B cell (primary cell): ENCODE results near the gene IGLL5. TPM values are rescaled to one million over a fixed set of nuclear protein-coding genes. Genes with fewer than 3 reads are reported as not detected.

ENCODE experiments used
- ATAC-seq: fragments of 200-7000 bp; cut with Tn5 transposase; one replicate; pipeline ENCODE4 v1.10.0; 2021; ENCODE audit warnings: low read depth, mild to moderate bottlenecking, moderate number of reproducible peaks, moderate library complexity
- CTCF ChIA-PET: fragments of 350-600 bp; sonication (Branson Sonifier 250); formaldehyde crosslinking; loops from one replicate; lab custom pipeline; 2021; ENCODE audit warnings: antibody characterized with exemption, inconsistent platforms; lab: Charles Lee
- POLR2A ChIA-PET: fragments of 350-600 bp; sonication (Branson Sonifier 250); formaldehyde crosslinking; loops from one replicate; lab custom pipeline; 2021; ENCODE audit warnings: antibody characterized with exemption; lab: Charles Lee
- DNase-seq: peaks from one replicate; pipeline ENCODE4 v3.0.0; 2013
- H2AFZ ChIP-seq: 2 replicates; pipeline ENCODE4 v1.6.1; 2012; ENCODE audit warnings: mild to moderate bottlenecking, low read depth, low read length; ENCODE audit not compliant: insufficient read depth, poor library complexity, severe bottlenecking
- H3K27ac ChIP-seq, 2 donors: 1 replicate in 1 of 2; 2 replicates in 1 of 2; pipeline ENCODE4 v1.5.1; 2012 to 2013; ENCODE audit warnings: low read length in 2 of 2, mild to moderate bottlenecking in 2 of 2, moderate library complexity in 1 of 2
- H3K27me3 ChIP-seq, 4 experiments: fragments of 200-600 bp in 1 of 4; sonication (generic) in 1 of 4; replicated peaks in 1 of 4; 1 replicate in 2 of 4; 2 replicates in 2 of 4; pipeline versions ENCODE4 v1.6.1 to v1.7.0; 2013 to 2016; ENCODE audit warnings: low read length in 3 of 4, mild to moderate bottlenecking in 2 of 4, mixed read lengths in 1 of 4, moderate library complexity in 1 of 4; ENCODE audit not compliant: insufficient read depth in 4 of 4, control insufficient read depth in 3 of 4; ENCODE audit errors: control extremely low read depth in 1 of 4
- H3K36me3 ChIP-seq, 2 experiments: replicated peaks in 1 of 2; 1 replicate in 1 of 2; 2 replicates in 1 of 2; pipeline versions ENCODE4 v1.6.1 to v1.7.1; 2013; ENCODE audit warnings: low read length in 1 of 2; ENCODE audit not compliant: insufficient read depth in 2 of 2, control insufficient read depth in 1 of 2; ENCODE audit errors: control extremely low read depth in 1 of 2, extremely low read depth in 1 of 2
- H3K4me1 ChIP-seq, 2 donors: fragments of 200-600 bp in 1 of 2; sonication (generic) in 1 of 2; 1 replicate in 1 of 2; 2 replicates in 1 of 2; pipeline versions ENCODE4 v1.5.1 to v1.6.1; 2013 to 2017; ENCODE audit warnings: low read length in 2 of 2; ENCODE audit not compliant: control insufficient read depth in 2 of 2, insufficient read depth in 2 of 2
- H3K4me2 ChIP-seq: replicated peaks from 2 replicates; pipeline ENCODE3; 2012; ENCODE audit warnings: mild to moderate bottlenecking, low read depth, low read length; ENCODE audit not compliant: poor library complexity, severe bottlenecking
- H3K4me3 ChIP-seq, 5 experiments: fragments of 200-600 bp in 1 of 5; sonication (generic) in 1 of 5; 1 replicate in 3 of 5; 2 replicates in 2 of 5; pipeline versions ENCODE4 v1.5.1 to v1.7.0; 2011 to 2016; ENCODE audit warnings: low read length in 4 of 5, mild to moderate bottlenecking in 4 of 5, low read depth in 2 of 5, control low read depth in 1 of 5, moderate library complexity in 1 of 5; ENCODE audit not compliant: insufficient read depth in 1 of 5; ENCODE audit errors: control extremely low read depth in 1 of 5, extremely low read depth in 1 of 5
- H3K79me2 ChIP-seq: fragments of 200-600 bp; sonication (generic); one replicate; pipeline ENCODE4 v1.6.0; 2016; ENCODE audit warnings: low read length; ENCODE audit not compliant: control insufficient read depth, insufficient read depth
- H3K9ac ChIP-seq: fragments of 200-600 bp; sonication (generic); 2 replicates; pipeline ENCODE4 v1.6.1; 2017; ENCODE audit warnings: mild to moderate bottlenecking, low read length, moderate library complexity
- H3K9me3 ChIP-seq, 3 donors: one replicate each; pipeline versions ENCODE4 v1.6.1 to v1.7.1; 2013; ENCODE audit warnings: low read length in 2 of 3; ENCODE audit not compliant: control insufficient read depth in 2 of 3, insufficient read depth in 1 of 3; ENCODE audit errors: control extremely low read depth in 1 of 3
- H4K20me1 ChIP-seq: 2 replicates; pipeline ENCODE4 v1.6.0; 2012; ENCODE audit warnings: mild to moderate bottlenecking, low read length; ENCODE audit not compliant: insufficient read depth, control insufficient read depth, poor library complexity, severe bottlenecking
- H3K27ac Mint-ChIP-seq: one replicate; pipeline ENCODE4 v1.8.0; 2021; ENCODE audit warnings: mixed read lengths
- H3K27me3 Mint-ChIP-seq: one replicate; pipeline ENCODE4 v1.8.0; 2021; ENCODE audit warnings: mixed read lengths
- H3K4me1 Mint-ChIP-seq: one replicate; pipeline ENCODE4 v1.8.0; 2021; ENCODE audit warnings: mixed read lengths
- H3K4me3 Mint-ChIP-seq: one replicate; pipeline ENCODE4 v1.8.0; 2021; ENCODE audit warnings: mixed read lengths
- H3K9me3 Mint-ChIP-seq: one replicate; pipeline ENCODE4 v1.8.0; 2022; ENCODE audit warnings: mixed read lengths; ENCODE audit not compliant: insufficient read depth
- EZH2 ChIP-seq: IDR thresholded peaks from 2 replicates; pipeline ENCODE4 v1.6.1; 2012; ENCODE audit warnings: borderline replicate concordance, low read depth, mild to moderate bottlenecking, moderate library complexity, low read length; ENCODE audit not compliant: insufficient read depth, poor library complexity, severe bottlenecking
- WGBS: methylation state at CpG from one replicate; pipeline ENCODE4 v1.1.5; 2013; ENCODE audit warnings: missing lambda C conversion rate; ENCODE audit not compliant: insufficient coverage; 5-methylcytosine and 5-hydroxymethylcytosine counted together
- intact Hi-C: fragments of 100-400 bp; cut with micrococcal nuclease; formaldehyde crosslinking; loops from one replicate; pipeline ENCODE4 v1.10.0; 2022
- polyA plus RNA-seq: library from polyadenylated mRNA; depleted of rRNA; stranded (reverse); fragments of >200 nt; gene quantifications from 2 replicates; pipeline ENCODE4 v1.2.3, GENCODE V29; 2012
- total RNA-seq, 2 donors: library from RNA; stranded (reverse); fragments of 120-200 nt in 1 of 2; gene quantifications; 1 replicate in 1 of 2; 2 replicates in 1 of 2; pipeline versions ENCODE4 v1.2.3 to v1.2.4, GENCODE V29; 2013 to 2022
- TF ChIP-seq, protein P1 (sequence below): fragments of 200-600 bp; IDR thresholded peaks from one replicate; pipeline ENCODE4 v1.8.0; 2022; ENCODE audit warnings: antibody characterized with exemption, mild to moderate bottlenecking

Gene IGLL5
- total and polyA plus RNA-seq, 2 donors (not counting 1 experiment from before 2014, with no cell fraction given): 39.8 to 365 TPM

DNA sequence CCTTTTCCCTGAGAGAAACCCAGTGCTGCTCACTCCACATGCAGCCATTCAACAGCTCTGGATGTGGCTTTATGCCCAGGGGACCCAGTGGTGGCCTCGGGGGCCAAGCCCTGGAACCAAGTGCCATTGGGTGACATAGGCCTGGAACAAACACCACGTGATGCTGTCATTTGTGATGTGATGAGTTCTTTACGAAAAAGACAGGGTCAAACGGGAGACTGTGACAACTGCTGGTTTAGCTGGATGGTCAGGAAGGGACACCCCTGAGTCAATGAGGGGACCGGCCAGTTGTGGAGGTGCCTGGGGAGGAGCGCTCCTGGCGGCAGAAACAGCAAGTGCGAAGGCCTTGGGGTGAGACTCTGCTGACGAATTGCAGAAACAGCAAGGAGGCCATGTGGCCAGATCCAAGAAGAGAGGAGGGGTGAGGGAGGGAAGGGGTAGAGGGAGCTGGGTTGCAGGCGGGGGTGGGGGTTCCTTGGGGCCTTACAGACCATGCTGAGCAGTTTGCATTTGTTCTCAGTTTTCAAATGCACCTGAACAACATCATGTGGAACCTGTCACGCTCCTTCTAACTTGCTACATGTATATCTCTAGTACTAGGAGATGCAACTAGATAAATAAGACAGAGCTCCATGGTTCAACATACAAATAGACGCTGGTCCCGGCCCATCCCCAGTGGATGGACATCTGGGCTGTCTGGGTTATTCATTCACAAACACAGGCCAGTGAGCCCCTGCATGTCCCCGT lies 56.1 kb downstream of the IGLL5 start:
- peak; percentile 49 for DNase-seq
- Histone ChIP-seq H3K79me2 (peaks cover 42% of the 10 kb centered on the region), H4K20me1 (no peaks in the 10 kb centered on the region), H3K9ac (no peak overlapping the region), H3K27ac (peak overlapping the region; percentile 66 to 79), H3K4me2 (peak overlapping the region; percentile 56), H3K36me3 (no peaks in the 10 kb centered on the region), H2AFZ (peak overlapping the region; percentile 26), H3K4me3 (no peak overlapping the region), H3K27me3 (no peaks in the 10 kb centered on the region), H3K4me1 (peaks cover 82 to 88% of the 10 kb centered on the region in 2 donors), H3K9me3 (peaks cover 0 to 11% (median 0%) of the 10 kb centered on the region in 3 donors)
- CTCF ChIA-PET: interaction anchor here (0.6 to 7.8 kb wide), 17 partner anchors 12 to 786 kb away, joined by 3 to 102 read pairs (median 11); no protein-coding TSS in a partner anchor
- peaks cover 79% of the 10 kb centered on the region for H3K4me1 Mint-ChIP-seq
- WGBS: 55% methylated on average over 12 of the region's 14 CpGs
- intact Hi-C loops: no loop called here
- POLR2A ChIA-PET: interaction anchor here (0.6 to 4.0 kb wide), 6 partner anchors 9 to 1073 kb away, joined by 4 to 15 read pairs (median 10); no protein-coding TSS in a partner anchor
- peak overlapping the region; percentile 56 for H3K4me3 Mint-ChIP-seq
- H3K9me3 Mint-ChIP-seq: no peaks in the 10 kb centered on the region
- ATAC-seq: peak; percentile 10
- TF ChIP-seq, protein P1, sequence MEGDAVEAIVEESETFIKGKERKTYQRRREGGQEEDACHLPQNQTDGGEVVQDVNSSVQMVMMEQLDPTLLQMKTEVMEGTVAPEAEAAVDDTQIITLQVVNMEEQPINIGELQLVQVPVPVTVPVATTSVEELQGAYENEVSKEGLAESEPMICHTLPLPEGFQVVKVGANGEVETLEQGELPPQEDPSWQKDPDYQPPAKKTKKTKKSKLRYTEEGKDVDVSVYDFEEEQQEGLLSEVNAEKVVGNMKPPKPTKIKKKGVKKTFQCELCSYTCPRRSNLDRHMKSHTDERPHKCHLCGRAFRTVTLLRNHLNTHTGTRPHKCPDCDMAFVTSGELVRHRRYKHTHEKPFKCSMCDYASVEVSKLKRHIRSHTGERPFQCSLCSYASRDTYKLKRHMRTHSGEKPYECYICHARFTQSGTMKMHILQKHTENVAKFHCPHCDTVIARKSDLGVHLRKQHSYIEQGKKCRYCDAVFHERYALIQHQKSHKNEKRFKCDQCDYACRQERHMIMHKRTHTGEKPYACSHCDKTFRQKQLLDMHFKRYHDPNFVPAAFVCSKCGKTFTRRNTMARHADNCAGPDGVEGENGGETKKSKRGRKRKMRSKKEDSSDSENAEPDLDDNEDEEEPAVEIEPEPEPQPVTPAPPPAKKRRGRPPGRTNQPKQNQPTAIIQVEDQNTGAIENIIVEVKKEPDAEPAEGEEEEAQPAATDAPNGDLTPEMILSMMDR: no peak
- no peak for TF ChIP-seq EZH2
- peak overlapping the region; percentile 83 for H3K27ac Mint-ChIP-seq
- H3K27me3 Mint-ChIP-seq: no peaks in the 10 kb centered on the region
